ENCODE results near the gene TSPO. TPM values are rescaled to one million over a fixed set of nuclear protein-coding genes. Genes with fewer than 3 reads are reported as not detected.

The TSPO gene
- total and polyA plus RNA-seq, 2 of the 13 experiments (the other 11 are each of a cell fraction or from before 2014, with no cell fraction given): 0.46 to 1.4 TPM

GRCh38 chr22:43187171-43188099 lies 36.1 kb downstream of the TSPO start (continued):
- TF ChIP-seq CENPBD1 (CRISPR knock-in tag; IDR thresholded peaks at IDR 0.05; ENCODE audit: borderline replicate concordance, low read depth): no peak
- TF ChIP-seq NKX3-1 (CRISPR knock-in tag; IDR thresholded peaks at IDR 0.05): peak; percentile 83; the same call in 1 of the 2 replicates
- TF ChIP-seq ZNF136 (CRISPR knock-in tag; IDR thresholded peaks at IDR 0.05; ENCODE audit: low read depth): no peak
- no peak for TF ChIP-seq PRMT3 (CRISPR knock-in tag; IDR thresholded peaks at IDR 0.05; ENCODE audit: borderline replicate concordance, low read depth)
- TF ChIP-seq PREB (CRISPR knock-in tag; IDR thresholded peaks at IDR 0.05): no peak
- no peak for TF ChIP-seq ZNF3 (CRISPR knock-in tag; IDR thresholded peaks at IDR 0.05)
- TF ChIP-seq SOX5 (CRISPR knock-in tag; IDR thresholded peaks at IDR 0.05; ENCODE audit: borderline replicate concordance): peak; percentile 61; the same call in 1 of the 2 replicates
- TF ChIP-seq ZNF574 (CRISPR knock-in tag; IDR thresholded peaks at IDR 0.05): peak; percentile 90
- TF ChIP-seq TAF15 (IDR thresholded peaks at IDR 0.05; ENCODE audit: low read depth, low read length, poor library complexity, severe bottlenecking): no peak
- TF ChIP-seq DBP (CRISPR knock-in tag; IDR thresholded peaks at IDR 0.05; ENCODE audit: not compliant biosample characterization): no peak
- no peak for TF ChIP-seq MXD3 (CRISPR knock-in tag; IDR thresholded peaks at IDR 0.05)
- no peak for TF ChIP-seq ATAD3A (CRISPR knock-in tag; IDR thresholded peaks at IDR 0.05)
- TF ChIP-seq MTF2 (CRISPR knock-in tag; IDR thresholded peaks at IDR 0.05; ENCODE audit: borderline replicate concordance): no peak; the same call in 1 of the 2 replicates
- TF ChIP-seq ZNF17 (CRISPR knock-in tag; IDR thresholded peaks at IDR 0.05): no peak
- TF ChIP-seq MTA1 (CRISPR knock-in tag; IDR thresholded peaks at IDR 0.05; ENCODE audit: borderline replicate concordance): peak; percentile 54; the same call in 1 of the 2 replicates
- TF ChIP-seq ZNF296 (CRISPR knock-in tag; conservative IDR thresholded peaks at IDR 0.05): no peak
- peak; percentile 92 for TF ChIP-seq CBX5 (CRISPR knock-in tag; IDR thresholded peaks at IDR 0.05; ENCODE audit: borderline replicate concordance)
- no peak for TF ChIP-seq ZNF75D (CRISPR knock-in tag; IDR thresholded peaks at IDR 0.05; ENCODE audit: borderline replicate concordance)
- TF ChIP-seq TEF (CRISPR knock-in tag; IDR thresholded peaks at IDR 0.05): no peak
- TF ChIP-seq NFKB2 (CRISPR knock-in tag; IDR thresholded peaks at IDR 0.05; ENCODE audit: borderline replicate concordance): peak; percentile 88; the same call in 1 of the 2 replicates

Data from HepG2 (cell line).